HEK293 (cell line): ENCODE measurements around the gene TSPEAR.

Source experiments
- KLF16 ChIP-seq: fragments of 450-650 bp; formaldehyde crosslinking; IDR thresholded peaks from 2 replicates; pipeline ENCODE4 v1.5.1; 2017; ENCODE audit warnings: missing biosample characterization, missing genetic modification characterization
- REST ChIP-seq: fragments of 450-650 bp; formaldehyde crosslinking; IDR thresholded peaks from 2 replicates; pipeline ENCODE4 v1.5.1; 2016; ENCODE audit warnings: missing biosample characterization, missing genetic modification characterization
- TCF7L2 ChIP-seq: IDR thresholded peaks from 2 replicates; pipeline ENCODE4 v1.6.1; 2011; ENCODE audit warnings: low read depth, mild to moderate bottlenecking, inconsistent platforms, low read length, moderate library complexity, borderline replicate concordance
- ZNF10 ChIP-seq: fragments of 450-650 bp; formaldehyde crosslinking; IDR thresholded peaks from 2 replicates; pipeline ENCODE4 v1.5.1; 2017; ENCODE audit warnings: missing biosample characterization, missing genetic modification characterization
- ZNF121 ChIP-seq: fragments of 450-650 bp; formaldehyde crosslinking; IDR thresholded peaks from 2 replicates; pipeline ENCODE4 v1.5.1; 2016; ENCODE audit warnings: missing biosample characterization, missing genetic modification characterization
- ZNF16 ChIP-seq: fragments of 450-650 bp; formaldehyde crosslinking; IDR thresholded peaks from 2 replicates; pipeline ENCODE4 v1.5.1; 2016; ENCODE audit warnings: low read depth, missing biosample characterization, missing genetic modification characterization
- ZNF274 ChIP-seq, 2 experiments: fragments of 200-500 bp in 1 of 2; fragments of 450-650 bp in 1 of 2; sonication (Bioruptor generic) in 1 of 2; formaldehyde crosslinking in 1 of 2; IDR thresholded peaks; 2 replicates each; pipeline versions ENCODE4 v1.5.1 to v1.6.1; 2014 to 2016; ENCODE audit warnings: borderline replicate concordance in 1 of 2, inconsistent platforms in 1 of 2, low read length in 1 of 2, missing biosample characterization in 1 of 2, missing genetic modification characterization in 1 of 2
- ZNF777 ChIP-seq: fragments of 450-650 bp; formaldehyde crosslinking; IDR thresholded peaks from 2 replicates; pipeline ENCODE4 v1.5.1; 2017; ENCODE audit warnings: missing biosample characterization, missing genetic modification characterization, borderline replicate concordance
- ZNF785 ChIP-seq: fragments of 450-650 bp; formaldehyde crosslinking; IDR thresholded peaks from 2 replicates; pipeline ENCODE4 v1.5.1; 2016; ENCODE audit warnings: missing biosample characterization, missing genetic modification characterization
- ZSCAN16 ChIP-seq: fragments of 450-650 bp; formaldehyde crosslinking; IDR thresholded peaks from 2 replicates; pipeline ENCODE4 v1.5.1; 2016; ENCODE audit warnings: missing biosample characterization, missing genetic modification characterization
- TF ChIP-seq, protein P1 (sequence below): fragments of 450-650 bp; formaldehyde crosslinking; IDR thresholded peaks from 2 replicates; pipeline ENCODE4 v1.5.1; 2016; ENCODE audit warnings: missing biosample characterization, missing genetic modification characterization
- TF ChIP-seq, protein P2 (sequence below): fragments of 450-650 bp; formaldehyde crosslinking; IDR thresholded peaks from 2 replicates; pipeline ENCODE4 v1.5.1; 2016; ENCODE audit warnings: missing biosample characterization, missing genetic modification characterization

- TF ChIP-seq ZNF121 (no peak), ZNF274 (IDR thresholded peaks at IDR 0.05; ENCODE audit: low read length) (no peak), ZNF274 (tag by site-specific recombination; IDR thresholded peaks at IDR 0.05; ENCODE audit: borderline replicate concordance) (no peak), ZNF10 (no peak), ZNF777 (tag by site-specific recombination) (no peak), ZNF785 (tag by site-specific recombination) (no peak), ZNF16 (no peak), TCF7L2 (no peak), ZSCAN16 (tag by site-specific recombination) (no peak), KLF16 (tag by site-specific recombination) (no peak), REST (tag by site-specific recombination) (no peak)
- TF ChIP-seq, protein P1, sequence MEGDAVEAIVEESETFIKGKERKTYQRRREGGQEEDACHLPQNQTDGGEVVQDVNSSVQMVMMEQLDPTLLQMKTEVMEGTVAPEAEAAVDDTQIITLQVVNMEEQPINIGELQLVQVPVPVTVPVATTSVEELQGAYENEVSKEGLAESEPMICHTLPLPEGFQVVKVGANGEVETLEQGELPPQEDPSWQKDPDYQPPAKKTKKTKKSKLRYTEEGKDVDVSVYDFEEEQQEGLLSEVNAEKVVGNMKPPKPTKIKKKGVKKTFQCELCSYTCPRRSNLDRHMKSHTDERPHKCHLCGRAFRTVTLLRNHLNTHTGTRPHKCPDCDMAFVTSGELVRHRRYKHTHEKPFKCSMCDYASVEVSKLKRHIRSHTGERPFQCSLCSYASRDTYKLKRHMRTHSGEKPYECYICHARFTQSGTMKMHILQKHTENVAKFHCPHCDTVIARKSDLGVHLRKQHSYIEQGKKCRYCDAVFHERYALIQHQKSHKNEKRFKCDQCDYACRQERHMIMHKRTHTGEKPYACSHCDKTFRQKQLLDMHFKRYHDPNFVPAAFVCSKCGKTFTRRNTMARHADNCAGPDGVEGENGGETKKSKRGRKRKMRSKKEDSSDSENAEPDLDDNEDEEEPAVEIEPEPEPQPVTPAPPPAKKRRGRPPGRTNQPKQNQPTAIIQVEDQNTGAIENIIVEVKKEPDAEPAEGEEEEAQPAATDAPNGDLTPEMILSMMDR, result no peak
- TF ChIP-seq, protein P2, sequence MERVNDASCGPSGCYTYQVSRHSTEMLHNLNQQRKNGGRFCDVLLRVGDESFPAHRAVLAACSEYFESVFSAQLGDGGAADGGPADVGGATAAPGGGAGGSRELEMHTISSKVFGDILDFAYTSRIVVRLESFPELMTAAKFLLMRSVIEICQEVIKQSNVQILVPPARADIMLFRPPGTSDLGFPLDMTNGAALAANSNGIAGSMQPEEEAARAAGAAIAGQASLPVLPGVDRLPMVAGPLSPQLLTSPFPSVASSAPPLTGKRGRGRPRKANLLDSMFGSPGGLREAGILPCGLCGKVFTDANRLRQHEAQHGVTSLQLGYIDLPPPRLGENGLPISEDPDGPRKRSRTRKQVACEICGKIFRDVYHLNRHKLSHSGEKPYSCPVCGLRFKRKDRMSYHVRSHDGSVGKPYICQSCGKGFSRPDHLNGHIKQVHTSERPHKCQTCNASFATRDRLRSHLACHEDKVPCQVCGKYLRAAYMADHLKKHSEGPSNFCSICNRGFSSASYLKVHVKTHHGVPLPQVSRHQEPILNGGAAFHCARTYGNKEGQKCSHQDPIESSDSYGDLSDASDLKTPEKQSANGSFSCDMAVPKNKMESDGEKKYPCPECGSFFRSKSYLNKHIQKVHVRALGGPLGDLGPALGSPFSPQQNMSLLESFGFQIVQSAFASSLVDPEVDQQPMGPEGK (tag by site-specific recombination), result no peak
Observed at GRCh38 chr21:44521301-44521927, 190.0 kb downstream of the TSPEAR start.
